Skeletal muscle satellite cell (primary cell): ENCODE results near the gene M1AP.

ENCODE experiments used
- H3K27me3 ChIP-seq: 2 replicates; pipeline ENCODE4 v1.7.0; 2013; ENCODE audit warnings: low read length; ENCODE audit not compliant: control insufficient read depth, insufficient read depth
- H3K36me3 ChIP-seq: 2 replicates; pipeline ENCODE4 v1.7.0; 2013; ENCODE audit warnings: mild to moderate bottlenecking, control low read depth, low read length; ENCODE audit not compliant: insufficient read depth
- H3K4me1 ChIP-seq: 2 replicates; pipeline ENCODE4 v1.7.0; 2013; ENCODE audit warnings: low read length; ENCODE audit not compliant: control insufficient read depth, insufficient read depth
- H3K4me2 ChIP-seq: 2 replicates; pipeline ENCODE4 v1.7.0; 2013; ENCODE audit warnings: mild to moderate bottlenecking, low read length
- H3K4me3 ChIP-seq: 2 replicates; pipeline ENCODE4 v1.7.0; 2013; ENCODE audit warnings: low read length
- H3K9ac ChIP-seq: 2 replicates; pipeline ENCODE4 v1.7.0; 2013; ENCODE audit warnings: mild to moderate bottlenecking, low read depth, low read length, moderate library complexity
- H3K9me3 ChIP-seq: replicated peaks from 2 replicates; pipeline ENCODE4 v1.7.0; 2013; ENCODE audit warnings: mild to moderate bottlenecking, control low read depth, low read length

Gene M1AP

GRCh38 chr2:74513605-74514367 is 134.3 kb downstream of the M1AP start:
- Histone ChIP-seq H3K9ac (no peak overlapping the region), H3K36me3 (no peaks in the 10 kb centered on the region), H3K4me2 (peak overlapping the region; percentile 57), H3K9me3 (peaks cover 5% of the 10 kb centered on the region), H3K4me1 (peaks cover 10% of the 10 kb centered on the region), H3K4me3 (no peak overlapping the region), H3K27me3 (peaks cover 70% of the 10 kb centered on the region)

DNA sequence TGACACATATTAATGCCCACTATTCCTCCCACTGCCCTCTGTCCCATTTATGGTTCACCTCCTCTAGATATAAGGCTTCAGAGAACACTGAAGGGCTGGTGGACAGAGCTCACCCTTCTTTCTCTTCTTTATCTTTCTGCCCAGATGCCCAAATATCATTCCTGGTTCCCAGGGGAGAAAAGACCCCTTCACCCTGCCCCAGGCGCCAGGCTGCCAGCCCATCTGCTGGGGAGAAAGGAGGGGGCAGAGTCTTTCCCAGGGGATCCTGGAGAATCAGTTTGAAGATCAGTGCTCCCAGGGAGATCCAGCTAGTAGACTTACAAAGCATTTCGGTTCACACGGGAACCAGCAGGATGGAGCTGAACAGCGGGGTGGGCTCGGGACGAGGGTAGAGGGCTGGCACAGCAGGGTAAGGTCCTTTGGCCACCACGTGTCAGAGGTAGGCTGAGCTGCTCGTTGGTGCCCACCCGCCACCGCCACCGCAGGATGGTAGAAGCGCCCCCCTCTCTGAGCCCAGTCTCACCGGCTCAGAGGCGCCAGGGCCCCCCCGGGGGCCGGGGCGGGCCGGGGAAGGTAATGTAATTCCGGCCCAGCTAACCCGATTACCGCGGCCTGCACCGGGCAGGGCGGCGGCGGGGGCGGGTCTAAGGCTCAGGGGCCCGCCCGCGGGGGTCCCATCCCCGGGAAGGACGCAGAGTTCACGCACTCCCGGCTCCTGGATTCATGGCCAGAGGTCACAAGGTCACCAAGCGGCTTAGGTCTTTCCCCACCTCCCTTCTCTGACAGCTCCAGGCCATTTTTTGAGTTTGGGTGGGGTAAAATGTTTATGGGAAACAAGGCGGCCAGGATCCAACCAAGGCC is 135.2 kb downstream of the M1AP start:
- Histone ChIP-seq H3K4me3 (no peak overlapping the region), H3K9me3 (peaks cover 5% of the 10 kb centered on the region), H3K27me3 (peaks cover 62% of the 10 kb centered on the region), H3K4me2 (no peak overlapping the region), H3K36me3 (no peaks in the 10 kb centered on the region), H3K4me1 (peaks cover 15% of the 10 kb centered on the region), H3K9ac (no peak overlapping the region)

- Histone ChIP-seq H3K4me1 (peaks cover 24% of the 10 kb centered on the region), H3K4me2 (peak overlapping the region; percentile 25), H3K9me3 (peaks cover under 1% of the 10 kb centered on the region), H3K36me3 (no peaks in the 10 kb centered on the region), H3K9ac (no peak overlapping the region), H3K27me3 (peaks cover 48% of the 10 kb centered on the region), H3K4me3 (no peak overlapping the region)
Observed at GRCh38 chr2:74511104-74511989, 136.8 kb downstream of the M1AP start.

- no peak overlapping the region for H3K4me2 ChIP-seq
- H3K9ac ChIP-seq, result no peak overlapping the region
- no peak overlapping the region for H3K4me3 ChIP-seq
- H3K4me1 ChIP-seq, result peaks cover 32% of the 10 kb centered on the region
- H3K36me3 ChIP-seq, result peaks cover 9% of the 10 kb centered on the region
- no peaks in the 10 kb centered on the region for H3K9me3 ChIP-seq
- H3K27me3 ChIP-seq, result peaks cover 38% of the 10 kb centered on the region
Observed at GRCh38 chr2:74510272-74510671, 137.9 kb downstream of the M1AP start.

DNA sequence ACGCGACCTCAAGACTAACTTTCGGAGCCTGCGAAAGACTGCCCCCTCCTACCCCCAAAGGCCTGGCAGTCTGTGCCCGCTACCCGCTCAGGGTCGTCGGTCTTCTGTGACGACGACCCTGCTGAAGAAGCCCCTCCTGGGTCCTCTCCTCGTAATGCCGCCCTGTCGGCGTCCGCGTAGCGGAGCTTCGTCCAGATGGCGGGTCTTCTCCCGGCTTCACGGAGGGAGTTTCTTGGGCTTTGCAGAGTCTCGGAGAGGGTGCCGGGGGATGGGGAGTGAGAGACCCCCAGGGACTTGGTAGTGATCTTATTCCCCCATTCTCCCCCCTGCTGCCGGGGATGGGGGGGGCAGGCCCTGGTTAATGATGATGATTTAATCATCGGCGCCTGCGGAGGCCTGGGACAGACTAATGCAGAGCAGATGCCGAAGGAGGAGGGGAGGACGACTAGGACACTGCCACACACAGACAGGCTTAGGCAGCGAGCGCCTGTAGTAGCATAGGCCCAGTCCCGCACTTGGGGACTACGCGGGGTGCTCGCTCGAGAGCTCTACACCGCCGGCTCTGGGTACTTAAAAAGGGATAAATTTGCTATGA is 140.1 kb downstream of the M1AP start:
- H3K4me1 ChIP-seq, result peaks cover 46% of the 10 kb centered on the region
- H3K4me3 ChIP-seq, result peak overlapping the region; percentile 98
- peak overlapping the region; percentile 99 for H3K9ac ChIP-seq
- H3K27me3 ChIP-seq, result peaks cover 15% of the 10 kb centered on the region
- peaks cover 17% of the 10 kb centered on the region for H3K36me3 ChIP-seq
- peak overlapping the region; percentile 97 for H3K4me2 ChIP-seq
- H3K9me3 ChIP-seq, result no peaks in the 10 kb centered on the region
